Ovary (tissue), 9 donors: ENCODE results near the gene MAST4. TPM values are rescaled to one million over a fixed set of nuclear protein-coding genes. Genes with fewer than 3 reads are reported as not detected.

Experiments used
- DNase-seq, 5 donors: peaks; one replicate each; pipeline ENCODE4 v3.0.0-alpha.2; 2019 to 2020
- H3K27ac ChIP-seq, 2 donors: fragments of 200-600 bp; one replicate each; pipeline versions ENCODE4 v1.5.1 to v1.8.0; 2019 to 2022
- H3K27me3 ChIP-seq: fragments of 200-600 bp; one replicate; pipeline ENCODE4 v1.8.0; 2022
- H3K36me3 ChIP-seq: fragments of 200-600 bp; sonication (generic); one replicate; pipeline ENCODE4 v1.5.1; 2019
- H3K4me1 ChIP-seq: one replicate; pipeline ENCODE4 v1.8.1; 2013; ENCODE audit warnings: mild to moderate bottlenecking, moderate library complexity; ENCODE audit not compliant: insufficient read depth
- H3K4me3 ChIP-seq: fragments of 200-600 bp; sonication (generic); one replicate; pipeline ENCODE4 v1.5.1; 2017
- H3K9me3 ChIP-seq, 2 donors: fragments of 200-600 bp in 1 of 2; sonication (generic) in 1 of 2; one replicate each; pipeline versions ENCODE4 v1.5.1 to v1.8.1; 2013 to 2019; ENCODE audit warnings: mild to moderate bottlenecking in 1 of 2, moderate library complexity in 1 of 2
- EP300 ChIP-seq: sonication (generic); formaldehyde crosslinking; IDR thresholded peaks from one replicate; pipeline ENCODE4 v1.6.1; 2017; ENCODE audit warnings: antibody characterized with exemption
- POLR2A ChIP-seq: fragments of 450-650 bp; IDR thresholded peaks from one replicate; pipeline ENCODE4 v1.6.1; 2017; ENCODE audit warnings: antibody characterized with exemption, mild to moderate bottlenecking, moderate library complexity
- WGBS, 3 donors: extraction: QIAGEN DNeasy Blood & Tissue Kit in 1 of 3; methylation state at CpG; one replicate each; pipeline versions ENCODE4 v1.1.5 to v1.1.7; 2013 to 2017; 5-methylcytosine and 5-hydroxymethylcytosine counted together
- intact Hi-C, 4 donors: fragments of 100-400 bp; cut with DNase I; formaldehyde crosslinking; loops; one replicate each; pipeline versions ENCODE4 v1.11.0 to v1.15.1; 2022 to 2023
- polyA plus RNA-seq, 2 donors: library from polyadenylated mRNA; stranded (reverse); fragments of 200-250 nt in 1 of 2; fragments of 350-450 nt in 1 of 2; fragmentation: Illumina TruSeq in 1 of 2; extraction: RNeasy Lipid Tissue Mini Kit (QIAGEN cat#74804) in 1 of 2; gene quantifications; one replicate each; pipeline ENCODE4 v1.2.3, GENCODE V29; 2013 to 2014
- total RNA-seq, 7 donors: library from RNA; depleted of rRNA in 2 of 7; stranded (reverse); fragments of >200 nt in 2 of 7; fragmentation: NEBNext Ultra II Directional in 3 of 7; extraction: Animal tissue kit (Norgen Biotek cat#: 25700) in 3 of 7; gene quantifications; one replicate each; pipeline versions ENCODE4 v1.1.0 to v1.2.4, GENCODE V29; 2016 to 2023
- TF ChIP-seq, protein P1 (sequence below), 3 donors: fragments of 450-650 bp in 2 of 3; fragments of 200-600 bp in 1 of 3; IDR thresholded peaks; one replicate each; pipeline versions ENCODE4 v1.5.1 to v1.8.0; 2016 to 2022; ENCODE audit warnings: antibody characterized with exemption in 3 of 3, mild to moderate bottlenecking in 1 of 3
- donor health status: DM: no; HTN: no; CAD: no; lungs with moderate emphysema.
- donor health status: DM: no; HTN: no; CAD: no.
- donor health status: Bipolar disorder and iron deficiency.
- donor health status: DM: yes; HTN: yes; CAD: no.
- donor health status: DM: no; HTN: no; CAD: no.
- donor health status: DM: yes; HTN: yes; CAD: no.

Gene MAST4
- total and polyA plus RNA-seq, 9 donors, result 11.6 to 86.3 (median 57.6) TPM

DNA sequence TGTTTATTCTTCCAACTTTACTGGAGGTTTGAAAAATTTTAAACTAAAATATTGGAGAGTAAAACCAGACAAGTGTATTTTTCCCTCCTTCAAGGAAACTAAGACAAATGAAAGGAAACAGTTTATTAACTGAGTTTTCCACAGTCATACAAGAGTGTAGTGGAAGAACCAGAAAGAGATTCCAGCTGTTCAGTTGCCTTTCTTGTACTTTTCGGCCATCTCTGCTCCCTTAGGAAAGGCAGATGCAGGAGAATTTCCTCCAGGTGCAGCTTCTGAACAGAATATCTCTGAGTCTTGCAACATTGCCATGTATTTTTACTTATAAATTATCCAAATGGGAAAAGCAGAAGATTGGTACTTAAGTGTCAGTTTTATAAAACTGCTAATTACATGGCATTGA, 217.1 kb downstream of the MAST4 start:
- Histone ChIP-seq H3K4me3 (no peak overlapping the region), H3K9me3 (no peaks in the 10 kb centered on the region), H3K4me1 (peaks cover 1% of the 10 kb centered on the region), H3K27me3 (no peaks in the 10 kb centered on the region), H3K36me3 (no peaks in the 10 kb centered on the region), H3K27ac (no peak overlapping the region)
- TF ChIP-seq POLR2A, result no peak
- TF ChIP-seq, protein P1, sequence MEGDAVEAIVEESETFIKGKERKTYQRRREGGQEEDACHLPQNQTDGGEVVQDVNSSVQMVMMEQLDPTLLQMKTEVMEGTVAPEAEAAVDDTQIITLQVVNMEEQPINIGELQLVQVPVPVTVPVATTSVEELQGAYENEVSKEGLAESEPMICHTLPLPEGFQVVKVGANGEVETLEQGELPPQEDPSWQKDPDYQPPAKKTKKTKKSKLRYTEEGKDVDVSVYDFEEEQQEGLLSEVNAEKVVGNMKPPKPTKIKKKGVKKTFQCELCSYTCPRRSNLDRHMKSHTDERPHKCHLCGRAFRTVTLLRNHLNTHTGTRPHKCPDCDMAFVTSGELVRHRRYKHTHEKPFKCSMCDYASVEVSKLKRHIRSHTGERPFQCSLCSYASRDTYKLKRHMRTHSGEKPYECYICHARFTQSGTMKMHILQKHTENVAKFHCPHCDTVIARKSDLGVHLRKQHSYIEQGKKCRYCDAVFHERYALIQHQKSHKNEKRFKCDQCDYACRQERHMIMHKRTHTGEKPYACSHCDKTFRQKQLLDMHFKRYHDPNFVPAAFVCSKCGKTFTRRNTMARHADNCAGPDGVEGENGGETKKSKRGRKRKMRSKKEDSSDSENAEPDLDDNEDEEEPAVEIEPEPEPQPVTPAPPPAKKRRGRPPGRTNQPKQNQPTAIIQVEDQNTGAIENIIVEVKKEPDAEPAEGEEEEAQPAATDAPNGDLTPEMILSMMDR (IDR thresholded peaks at IDR 0.05), result no peak
- no peak for TF ChIP-seq EP300
- WGBS, 3 donors, result 37 to 53% (median 40%) methylated on average over 1 of the region's 1 CpG
- DNase-seq, result no peak
- intact Hi-C loops, result loop anchor here in 3 of 4 donors (5.0 to 10.0 kb wide), 5 partner anchors 329 to 391 kb away; partner anchors contain the start of gene CD180 (in 1 of the 3)

DNA sequence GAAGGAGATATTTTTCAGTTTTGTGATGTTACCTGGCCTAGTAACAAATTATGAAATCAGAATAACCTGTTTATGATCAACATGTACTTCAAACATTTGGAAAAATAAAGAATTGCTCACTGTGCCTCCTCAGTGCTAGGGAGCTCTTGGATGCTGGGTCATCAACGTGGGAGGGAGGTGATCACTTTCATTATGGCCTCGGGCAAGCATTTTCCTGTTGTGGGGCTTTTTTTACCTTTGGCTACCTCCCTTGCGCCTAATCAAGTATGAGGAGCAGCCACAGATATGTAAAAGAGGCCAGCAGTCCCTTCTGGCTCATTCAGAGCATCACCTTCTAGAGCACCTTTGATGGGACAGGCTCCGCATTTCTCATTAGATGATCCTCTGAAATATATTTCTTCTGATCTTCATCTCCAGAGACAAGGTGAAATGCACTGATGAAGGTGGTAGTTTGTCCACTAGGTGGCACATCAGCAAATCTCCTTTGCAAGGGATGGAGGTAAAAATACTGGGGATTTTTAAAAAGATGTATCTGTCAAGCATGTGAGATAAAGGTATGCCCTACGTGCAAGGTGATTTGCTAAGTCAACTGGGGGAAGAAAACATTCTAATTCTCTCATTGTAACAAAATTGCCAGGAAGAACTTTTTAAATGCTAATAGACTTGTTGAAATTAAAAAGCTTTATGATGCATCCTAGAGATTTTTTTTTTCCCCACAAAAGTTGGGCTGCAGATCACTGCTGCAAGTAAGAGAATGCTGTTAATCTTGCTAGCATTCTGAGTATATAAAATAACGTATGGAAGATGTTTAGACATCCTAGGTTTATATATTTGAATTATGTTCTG, 218.2 kb downstream of the MAST4 start:
- Histone ChIP-seq H3K4me1 (peaks cover 1% of the 10 kb centered on the region), H3K4me3 (no peak overlapping the region), H3K27ac (no peak overlapping the region), H3K36me3 (no peaks in the 10 kb centered on the region), H3K9me3 (no peaks in the 10 kb centered on the region), H3K27me3 (no peaks in the 10 kb centered on the region)
- intact Hi-C loops, result loop anchor here in 3 of 4 donors (5.0 to 10.0 kb wide), 5 partner anchors 328 to 390 kb away; partner anchors contain the start of gene CD180 (in 1 of the 3)
- TF ChIP-seq EP300, result no peak
- TF ChIP-seq, protein P1 (IDR thresholded peaks at IDR 0.05), result peak; percentile 18 to 47 (median 37)
- peak in 1 of 5 donors; percentile 29 for DNase-seq
- WGBS, 3 donors, result 40 to 46% (median 42%) methylated on average over 6 of the region's 6 CpGs

DNA sequence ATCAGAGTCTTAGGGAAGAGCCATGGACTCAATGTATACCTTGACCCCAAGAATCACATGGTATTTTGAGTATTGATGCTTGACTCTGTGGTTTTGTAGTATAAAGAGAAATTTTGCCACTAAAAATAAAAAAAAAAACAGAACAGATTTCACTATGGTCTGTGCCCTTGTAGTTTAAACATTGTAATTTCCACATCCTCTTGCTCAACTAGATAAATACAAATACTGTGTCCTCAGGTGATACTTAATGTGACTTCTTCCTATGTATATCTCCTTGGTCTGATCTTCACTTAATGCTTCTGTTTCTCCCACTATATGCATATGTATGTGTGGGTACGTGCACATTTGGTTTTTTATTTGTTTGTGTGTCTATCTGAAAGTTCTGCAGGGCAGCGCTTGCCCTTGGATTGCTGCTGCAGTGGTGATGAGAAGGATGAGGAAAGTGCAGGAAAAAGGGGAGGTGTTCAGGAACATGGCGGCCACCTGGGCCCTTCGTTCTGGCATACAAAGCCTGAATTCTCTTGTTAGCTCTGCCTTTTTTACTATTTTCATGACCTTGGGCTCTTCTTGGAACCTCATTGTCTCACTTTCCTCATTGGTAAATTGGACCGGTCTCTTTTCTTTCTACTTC, 222.2 kb downstream of the MAST4 start:
- TF ChIP-seq EP300 (no peak), POLR2A (no peak)
- TF ChIP-seq, protein P1 (IDR thresholded peaks at IDR 0.05), result no peak
- Histone ChIP-seq H3K27ac (no peak overlapping the region), H3K4me1 (peaks cover 1% of the 10 kb centered on the region), H3K9me3 (no peaks in the 10 kb centered on the region), H3K27me3 (no peaks in the 10 kb centered on the region), H3K36me3 (no peaks in the 10 kb centered on the region), H3K4me3 (no peak overlapping the region)
- WGBS, 3 donors, result 96 to 97% (median 97%) methylated on average over 5 of the region's 5 CpGs
- intact Hi-C loops, result loop anchor here in 3 of 4 donors (10.0 kb wide), 4 partner anchors 326 to 386 kb away; partner anchors contain the start of gene CD180 (in 1 of the 3)
- no peak for DNase-seq

DNA sequence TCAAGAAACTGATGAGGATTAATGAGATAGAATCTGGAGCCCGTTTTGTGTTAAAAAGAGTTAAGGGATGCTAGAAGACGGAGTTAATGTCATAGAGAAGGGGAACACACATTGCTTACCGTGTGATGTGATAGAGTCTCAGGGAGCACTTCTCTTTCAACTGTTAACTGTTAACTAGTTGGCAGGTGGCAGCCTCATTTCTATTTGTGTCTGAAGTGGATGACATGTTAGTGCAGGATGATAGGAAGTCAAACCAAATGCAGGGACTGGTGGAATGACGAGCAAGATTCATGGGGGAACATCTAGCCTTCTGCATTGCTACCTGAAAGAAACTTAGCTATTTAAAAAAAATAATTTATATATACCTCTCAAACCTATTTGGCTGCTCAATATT, 222.7 kb downstream of the MAST4 start:
- Histone ChIP-seq H3K4me1 (peaks cover 1% of the 10 kb centered on the region), H3K36me3 (no peaks in the 10 kb centered on the region), H3K4me3 (no peak overlapping the region), H3K9me3 (no peaks in the 10 kb centered on the region), H3K27ac (no peak overlapping the region), H3K27me3 (no peaks in the 10 kb centered on the region)
- WGBS, 3 donors, result 90 to 92% (median 92%) methylated on average over 4 of the region's 4 CpGs
- DNase-seq, result no peak
- intact Hi-C loops, result loop anchor here in 3 of 4 donors (10.0 kb wide), 4 partner anchors 326 to 386 kb away; partner anchors contain the start of gene CD180 (in 1 of the 3)
- TF ChIP-seq, protein P1 (IDR thresholded peaks at IDR 0.05), result no peak
- TF ChIP-seq POLR2A (no peak), EP300 (no peak)
